SH-SY5Y (cell line): ENCODE data around the gene HTRA2.

ENCODE experiments used
- GATA2 ChIP-seq: IDR thresholded peaks from 2 replicates; pipeline ENCODE4 v1.6.1; 2011; ENCODE audit warnings: mild to moderate bottlenecking, low read depth, low read length
- GATA3 ChIP-seq: IDR thresholded peaks from 2 replicates; pipeline ENCODE4 v1.6.1; 2011; ENCODE audit warnings: low read depth, mild to moderate bottlenecking, low read length, moderate library complexity

- TF ChIP-seq GATA2: no peak; the same call in 1 of the 2 replicates
- no peak for TF ChIP-seq GATA3
These were observed 15.1 kb upstream of the HTRA2 start, which contains the start of gene TLX2 for GRCh38 chr2:74514368-74515270.
